ENCODE measurements around the gene F5.

Gene F5

GRCh38 chr1:169472738-169473137 lies 113.5 kb downstream of the F5 start:
- DNase-seq, result no peak

DNA sequence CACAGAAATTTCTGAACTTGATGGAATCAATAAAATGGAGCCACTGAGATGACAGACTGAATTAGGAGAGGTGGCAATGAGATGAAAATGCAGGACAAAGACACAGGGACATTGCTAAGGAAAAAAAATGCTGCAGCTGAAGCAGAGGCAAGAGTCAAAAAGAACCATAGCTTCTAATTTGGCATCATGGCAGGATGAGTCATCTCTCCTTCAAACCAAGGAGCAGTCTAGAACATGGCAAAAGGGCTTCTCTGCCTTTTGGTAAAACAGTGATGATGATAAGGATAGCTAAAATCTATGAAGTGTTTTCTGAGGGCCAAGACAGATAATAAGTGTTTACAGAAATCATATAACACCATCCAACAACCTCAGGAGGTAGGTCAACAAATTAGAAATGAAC lies 117.3 kb downstream of the F5 start:
- DNase-seq, result no peak

DNA sequence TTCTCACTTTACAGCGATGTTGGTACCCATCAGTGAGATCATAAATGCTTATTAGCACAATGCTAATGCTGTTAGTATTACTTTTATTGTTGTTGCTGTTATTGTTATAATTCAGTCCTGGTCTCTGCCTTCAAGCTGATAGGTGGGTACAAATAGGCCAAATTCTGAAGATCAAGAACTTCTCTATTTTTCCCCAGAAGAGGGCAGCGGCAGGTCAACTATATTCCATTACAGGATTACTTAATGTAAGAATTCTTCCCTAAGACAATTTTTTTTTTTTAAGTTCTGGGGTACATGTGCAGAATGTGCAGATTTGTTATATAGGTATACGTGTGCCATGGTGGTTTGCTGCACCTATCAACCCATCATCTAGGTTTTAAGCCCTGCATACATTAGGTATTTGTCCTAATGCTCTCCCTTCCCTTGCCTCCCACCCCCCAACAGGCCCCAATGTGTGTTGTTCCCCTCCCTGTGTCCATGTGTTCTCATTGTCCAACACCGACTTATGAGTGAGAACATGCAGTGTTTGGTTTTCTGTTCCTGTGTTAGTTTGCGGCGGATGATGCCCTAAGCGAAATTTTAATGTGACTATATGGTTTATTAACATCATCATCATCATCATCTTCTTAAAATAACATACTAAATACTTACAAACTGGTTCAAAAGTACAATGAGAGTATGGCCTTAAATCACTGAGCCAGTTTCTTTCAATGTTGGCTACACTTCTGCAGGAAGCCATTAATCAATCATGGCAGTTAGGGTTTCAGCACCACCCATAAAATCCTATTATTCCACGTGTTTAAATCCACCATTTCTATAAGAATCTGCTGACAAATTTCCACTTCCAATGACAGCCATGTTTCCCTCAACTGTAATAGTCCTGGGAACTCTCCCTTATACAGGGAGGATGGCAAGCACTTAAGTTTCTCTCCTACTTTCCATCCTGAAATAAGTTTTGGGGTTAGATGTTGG lies 119.7 kb downstream of the F5 start:
- no peak for DNase-seq

DNA sequence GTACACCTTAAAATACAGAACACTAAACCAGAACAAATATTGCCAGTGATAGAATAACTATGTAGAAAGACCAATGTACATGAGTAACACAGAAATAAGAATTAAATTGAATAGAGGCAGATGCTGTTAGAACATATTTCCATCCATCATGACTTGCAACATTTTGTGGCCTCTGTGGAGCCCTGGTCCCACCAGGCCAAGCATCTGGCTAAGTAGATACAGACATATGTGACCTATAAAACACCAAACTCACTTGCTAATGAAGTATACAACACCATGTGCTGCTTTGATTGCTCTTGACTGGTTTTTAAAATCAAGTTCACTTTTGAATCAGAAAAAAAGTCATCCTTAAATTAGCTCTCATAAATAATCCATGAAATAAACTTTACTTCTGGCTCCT lies 121.0 kb downstream of the F5 start:
- DNase-seq, result no peak

Measured in NCI-H1048 (cell line).